Fibroblast of lung (primary cell): ENCODE data around the gene VEGFA. TPM values are rescaled to one million over a fixed set of nuclear protein-coding genes. Genes with fewer than 3 reads are reported as not detected.
A peak's percentile ranks its signal among the peaks of the same experiment; 100 is the strongest.

Experiments
- DNase-seq, 2 donors: peaks; one replicate each; pipeline versions ENCODE4 v3.0.0 to v3.0.0-alpha.2; 2010; ENCODE audit warnings: low read depth in 2 of 2
- H2AFZ ChIP-seq: 2 replicates; pipeline ENCODE4 v1.5.1; 2012; ENCODE audit warnings: low read length, control low read depth, inconsistent platforms
- H3K27ac ChIP-seq: 2 replicates; pipeline ENCODE4 v1.5.1; 2011; ENCODE audit warnings: low read length, control low read depth; ENCODE audit not compliant: insufficient read depth
- H3K27me3 ChIP-seq: 2 replicates; pipeline ENCODE4 v1.5.1; 2011; ENCODE audit warnings: mild to moderate bottlenecking, low read length; ENCODE audit not compliant: control insufficient read depth, insufficient read depth
- H3K36me3 ChIP-seq: 2 replicates; pipeline ENCODE4 v1.5.1; 2011; ENCODE audit warnings: low read length; ENCODE audit not compliant: control insufficient read depth, insufficient read depth
- H3K4me1 ChIP-seq: 2 replicates; pipeline ENCODE4 v1.5.1; 2011; ENCODE audit warnings: low read length; ENCODE audit not compliant: control insufficient read depth, insufficient read depth; ENCODE audit errors: extremely low read depth
- H3K4me2 ChIP-seq: 2 replicates; pipeline ENCODE4 v1.5.1; 2011; ENCODE audit warnings: low read length, control low read depth; ENCODE audit not compliant: insufficient read depth; ENCODE audit errors: extremely low read depth
- H3K4me3 ChIP-seq, 4 experiments: fragments of 200-600 bp in 1 of 4; sonication (generic) in 1 of 4; replicated peaks in 1 of 4; 2 replicates each; pipeline ENCODE4 v1.5.1; 2011 to 2016; ENCODE audit warnings: low read length in 4 of 4, low read depth in 3 of 4, mild to moderate bottlenecking in 3 of 4, control low read depth in 2 of 4, inconsistent platforms in 1 of 4, mixed read lengths in 1 of 4; ENCODE audit not compliant: insufficient read depth in 1 of 4; ENCODE audit errors: control extremely low read depth in 1 of 4
- H3K79me2 ChIP-seq: 2 replicates; pipeline ENCODE4 v1.5.1; 2012; ENCODE audit warnings: mild to moderate bottlenecking, low read length, inconsistent platforms; ENCODE audit not compliant: control insufficient read depth, insufficient read depth
- H3K9ac ChIP-seq: 2 replicates; pipeline ENCODE4 v1.5.1; 2011; ENCODE audit warnings: mild to moderate bottlenecking, low read length, control low read depth; ENCODE audit not compliant: insufficient read depth
- H3K9me3 ChIP-seq: 2 replicates; pipeline ENCODE4 v1.5.1; 2012; ENCODE audit warnings: low read depth, low read length; ENCODE audit not compliant: control insufficient read depth, insufficient read depth
- H4K20me1 ChIP-seq: 2 replicates; pipeline ENCODE4 v1.5.1; 2011; ENCODE audit warnings: low read length; ENCODE audit not compliant: control insufficient read depth, insufficient read depth; ENCODE audit errors: extremely low read depth
- EZH2 ChIP-seq: IDR thresholded peaks from 2 replicates; pipeline ENCODE4 v1.5.1; 2012; ENCODE audit warnings: low read length, control low read depth, mild to moderate bottlenecking; ENCODE audit errors: missing control alignments
- polyA plus RNA-seq, 2 donors: library from polyadenylated mRNA; depleted of rRNA in 1 of 2; stranded (reverse) in 1 of 2; unstranded in 1 of 2; fragments of >200 nt; gene quantifications; 2 replicates each; pipeline ENCODE4 v1.2.1, GENCODE V29; 2011 to 2012; ENCODE audit warnings: missing spikeins in 1 of 2
- total RNA-seq: library from RNA; depleted of rRNA; stranded (reverse); fragments of >200 nt; gene quantifications from 2 replicates; pipeline ENCODE4 v1.2.1, GENCODE V29; 2014
- TF ChIP-seq, protein P1 (sequence below), 2 donors: IDR thresholded peaks in 1 of 2; conservative IDR thresholded peaks in 1 of 2; 1 replicate in 1 of 2; 2 replicates in 1 of 2; pipeline ENCODE4 v1.5.1; 2011 to 2012; ENCODE audit warnings: low read length in 2 of 2, control low read depth in 1 of 2, inconsistent platforms in 1 of 2, low read depth in 1 of 2, mild to moderate bottlenecking in 1 of 2

The VEGFA gene
- total and polyA plus RNA-seq, 2 donors (not counting 1 experiment from before 2014, with no cell fraction given), result 111 to 150 TPM

DNA sequence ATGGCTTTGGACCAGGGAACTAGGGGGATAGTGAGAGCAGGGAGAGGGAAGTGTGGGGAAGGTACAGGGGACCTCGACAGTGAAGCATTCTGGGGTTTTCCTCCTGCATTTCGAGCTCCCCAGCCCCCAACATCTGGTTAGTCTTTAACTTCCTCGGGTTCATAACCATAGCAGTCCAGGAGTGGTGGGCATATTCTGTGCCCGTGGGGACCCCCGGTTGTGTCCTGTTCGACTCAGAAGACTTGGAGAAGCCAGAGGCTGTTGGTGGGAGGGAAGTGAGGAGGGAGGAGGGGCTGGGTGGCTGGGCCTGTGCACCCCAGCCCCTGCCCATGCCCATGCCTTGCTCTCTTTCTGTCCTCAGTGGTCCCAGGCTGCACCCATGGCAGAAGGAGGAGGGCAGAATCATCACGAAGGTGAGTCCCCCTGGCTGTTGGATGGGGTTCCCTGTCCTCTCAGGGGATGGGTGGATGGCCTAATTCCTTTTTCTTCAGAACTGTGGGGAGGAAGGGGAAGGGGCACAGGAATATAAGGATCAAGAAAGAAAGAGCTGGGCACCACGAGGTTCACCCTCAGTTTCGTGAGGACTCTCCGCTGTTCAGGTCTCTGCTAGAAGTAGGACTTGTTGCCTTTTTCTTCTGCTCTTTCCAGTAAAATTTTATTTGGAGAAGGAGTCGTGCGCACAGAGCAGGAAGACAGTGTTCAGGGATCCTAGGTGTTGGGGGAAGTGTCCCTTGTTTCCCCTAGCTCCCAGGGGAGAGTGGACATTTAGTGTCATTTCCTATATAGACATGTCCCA, 4.2 kb downstream of the VEGFA start:
- DNase-seq, result no peak
- Histone ChIP-seq H3K79me2 (peaks cover 89% of the 10 kb centered on the region), H3K36me3 (peaks cover 22% of the 10 kb centered on the region), H3K27ac (peak overlapping the region; percentile 90), H3K27me3 (no peaks in the 10 kb centered on the region), H3K4me3 (peak overlapping the region; percentile 85 to 91 (median 88)), H3K4me2 (peak overlapping the region; percentile 99), H4K20me1 (no peaks in the 10 kb centered on the region), H3K4me1 (peaks cover 24% of the 10 kb centered on the region), H3K9ac (no peak overlapping the region), H2AFZ (no peak overlapping the region), H3K9me3 (no peaks in the 10 kb centered on the region)
- TF ChIP-seq, protein P1, sequence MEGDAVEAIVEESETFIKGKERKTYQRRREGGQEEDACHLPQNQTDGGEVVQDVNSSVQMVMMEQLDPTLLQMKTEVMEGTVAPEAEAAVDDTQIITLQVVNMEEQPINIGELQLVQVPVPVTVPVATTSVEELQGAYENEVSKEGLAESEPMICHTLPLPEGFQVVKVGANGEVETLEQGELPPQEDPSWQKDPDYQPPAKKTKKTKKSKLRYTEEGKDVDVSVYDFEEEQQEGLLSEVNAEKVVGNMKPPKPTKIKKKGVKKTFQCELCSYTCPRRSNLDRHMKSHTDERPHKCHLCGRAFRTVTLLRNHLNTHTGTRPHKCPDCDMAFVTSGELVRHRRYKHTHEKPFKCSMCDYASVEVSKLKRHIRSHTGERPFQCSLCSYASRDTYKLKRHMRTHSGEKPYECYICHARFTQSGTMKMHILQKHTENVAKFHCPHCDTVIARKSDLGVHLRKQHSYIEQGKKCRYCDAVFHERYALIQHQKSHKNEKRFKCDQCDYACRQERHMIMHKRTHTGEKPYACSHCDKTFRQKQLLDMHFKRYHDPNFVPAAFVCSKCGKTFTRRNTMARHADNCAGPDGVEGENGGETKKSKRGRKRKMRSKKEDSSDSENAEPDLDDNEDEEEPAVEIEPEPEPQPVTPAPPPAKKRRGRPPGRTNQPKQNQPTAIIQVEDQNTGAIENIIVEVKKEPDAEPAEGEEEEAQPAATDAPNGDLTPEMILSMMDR (conservative IDR thresholded peaks at IDR 0.05 in 1 of 2, IDR thresholded peaks at IDR 0.05 in 1 of 2; ENCODE audit: low read depth in 1 of 2, low read length in 2 of 2), result no peak
- no peak for TF ChIP-seq EZH2

DNA sequence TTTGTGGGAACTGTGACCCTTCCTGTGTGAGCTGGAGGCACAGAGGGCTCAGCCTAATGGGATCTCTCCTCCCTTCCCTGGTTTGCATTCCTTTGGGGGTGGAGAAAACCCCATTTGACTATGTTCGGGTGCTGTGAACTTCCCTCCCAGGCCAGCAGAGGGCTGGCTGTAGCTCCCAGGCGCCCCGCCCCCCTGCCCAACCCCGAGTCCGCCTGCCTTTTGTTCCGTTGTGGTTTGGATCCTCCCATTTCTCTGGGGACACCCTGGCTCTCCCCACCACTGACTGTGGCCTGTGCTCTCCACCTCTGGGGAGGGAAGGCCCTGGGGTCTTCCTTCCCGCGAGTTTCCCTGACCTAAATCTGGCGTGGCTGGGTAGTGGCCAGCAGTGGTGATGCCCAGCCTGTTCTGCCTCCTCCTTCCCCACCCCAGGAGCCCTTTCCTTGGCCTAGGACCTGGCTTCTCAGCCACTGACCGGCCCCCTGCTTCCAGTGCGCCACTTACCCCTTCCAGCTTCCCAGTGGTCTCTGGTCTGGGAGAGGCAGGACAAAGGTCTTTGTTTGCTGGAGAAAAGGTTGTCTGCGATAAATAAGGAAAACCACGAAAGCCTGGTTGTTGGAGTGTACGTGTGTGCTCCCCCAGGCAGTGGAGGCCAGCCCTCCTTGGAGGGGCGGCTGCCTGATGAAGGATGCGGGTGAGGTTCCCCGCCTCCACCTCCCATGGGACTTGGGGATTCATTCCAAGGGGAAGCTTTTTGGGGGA, 4.9 kb downstream of the VEGFA start:
- peak overlapping the region; percentile 27 for H3K9ac ChIP-seq
- peak overlapping the region in 3 of 4 experiments; percentile 22 to 91 (median 90) for H3K4me3 ChIP-seq
- H3K4me2 ChIP-seq, result peak overlapping the region; percentile 99
- H3K27me3 ChIP-seq, result no peaks in the 10 kb centered on the region
- peaks cover 29% of the 10 kb centered on the region for H3K36me3 ChIP-seq
- TF ChIP-seq EZH2, result no peak
- TF ChIP-seq, protein P1 (conservative IDR thresholded peaks at IDR 0.05 in 1 of 2, IDR thresholded peaks at IDR 0.05 in 1 of 2; ENCODE audit: low read depth in 1 of 2, low read length in 2 of 2), result peak; percentile 88 to 92
- H3K27ac ChIP-seq, result peak overlapping the region; percentile 56
- DNase-seq, result peak; percentile 63 to 71
- H4K20me1 ChIP-seq, result no peaks in the 10 kb centered on the region
- H3K4me1 ChIP-seq, result peaks cover 21% of the 10 kb centered on the region
- H3K79me2 ChIP-seq, result peaks cover 96% of the 10 kb centered on the region
- H3K9me3 ChIP-seq, result no peaks in the 10 kb centered on the region
- no peak overlapping the region for H2AFZ ChIP-seq

DNA sequence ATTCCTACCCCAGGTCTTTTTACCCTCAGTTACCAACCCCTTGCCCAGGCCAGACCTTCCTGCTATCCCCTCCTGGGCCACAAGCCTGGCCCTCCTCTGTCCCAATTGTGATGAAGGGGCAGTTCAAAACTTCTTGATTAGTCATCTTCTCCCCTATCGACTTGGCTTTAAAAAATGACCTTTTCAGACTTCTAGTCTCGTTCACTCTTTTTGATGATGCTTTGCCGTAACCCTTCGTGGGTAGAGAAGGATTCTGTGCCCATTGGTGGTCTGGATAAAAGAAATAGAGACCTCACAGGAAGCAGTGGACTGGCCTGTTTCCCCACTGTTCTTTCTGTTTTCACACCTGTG, 5.5 kb downstream of the VEGFA start:
- H2AFZ ChIP-seq, result no peak overlapping the region
- no peaks in the 10 kb centered on the region for H3K27me3 ChIP-seq
- TF ChIP-seq EZH2, result no peak
- TF ChIP-seq, protein P1 (conservative IDR thresholded peaks at IDR 0.05 in 1 of 2, IDR thresholded peaks at IDR 0.05 in 1 of 2; ENCODE audit: low read depth in 1 of 2, low read length in 2 of 2), result no peak
- H4K20me1 ChIP-seq, result no peaks in the 10 kb centered on the region
- H3K4me2 ChIP-seq, result peak overlapping the region; percentile 26
- DNase-seq, result no peak
- peaks cover 21% of the 10 kb centered on the region for H3K4me1 ChIP-seq
- peak overlapping the region in 3 of 4 experiments; percentile 22 to 91 (median 90) for H3K4me3 ChIP-seq
- no peak overlapping the region for H3K9ac ChIP-seq
- H3K79me2 ChIP-seq, result peaks cover 97% of the 10 kb centered on the region
- peak overlapping the region; percentile 56 for H3K27ac ChIP-seq
- no peaks in the 10 kb centered on the region for H3K9me3 ChIP-seq
- peaks cover 33% of the 10 kb centered on the region for H3K36me3 ChIP-seq
